Mammary epithelial cell (primary cell): Measurements from ENCODE around the gene PEAK1.

Experiments
- EZH2 ChIP-seq: IDR thresholded peaks from 2 replicates; pipeline ENCODE4 v1.6.1; 2012; ENCODE audit warnings: low read length, inconsistent platforms, borderline replicate concordance
- TF ChIP-seq, protein P1 (sequence below), 2 donors: IDR thresholded peaks in 1 of 2; conservative IDR thresholded peaks in 1 of 2; 2 replicates each; pipeline ENCODE4 v1.5.1; 2011 to 2012; ENCODE audit warnings: inconsistent platforms in 2 of 2, low read length in 2 of 2, mild to moderate bottlenecking in 2 of 2, control low read depth in 1 of 2, low read depth in 1 of 2; ENCODE audit not compliant: insufficient read depth in 1 of 2; ENCODE audit errors: extremely low read depth in 1 of 2

DNA sequence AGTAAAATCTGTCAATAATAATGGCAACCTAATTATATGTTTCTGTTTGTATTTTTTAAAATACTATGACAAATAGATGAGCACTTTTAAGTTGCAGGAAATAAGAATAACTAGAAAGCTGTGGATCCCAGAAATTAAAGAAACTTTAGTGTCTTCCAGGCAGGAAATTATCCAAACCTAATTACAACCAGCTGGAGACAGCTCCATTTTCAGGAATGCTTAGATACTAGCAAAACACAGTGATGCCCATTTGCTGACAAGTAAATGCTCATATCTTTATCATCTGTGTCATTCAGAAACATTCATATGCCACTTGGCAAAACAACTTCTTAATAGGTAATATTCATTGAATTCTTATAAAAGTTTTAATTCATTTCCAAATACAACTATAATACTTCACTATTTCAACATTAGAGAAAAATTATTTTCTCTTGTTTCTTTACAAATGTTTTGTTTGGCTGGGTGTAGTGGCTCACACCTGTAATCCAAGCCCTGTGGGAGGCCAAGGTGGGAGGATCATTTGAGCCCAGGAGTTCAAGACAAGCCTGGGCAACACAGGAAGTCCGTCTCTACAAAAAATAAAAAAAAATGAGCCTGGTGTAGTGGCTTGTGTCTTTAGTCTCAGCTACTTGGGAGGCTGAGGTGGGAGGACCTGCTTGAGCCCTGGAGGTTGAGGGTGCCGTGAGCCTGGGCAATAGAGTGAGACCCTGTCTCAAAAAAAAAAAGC is 179.9 kb downstream of the PEAK1 start:
- TF ChIP-seq, protein P1, sequence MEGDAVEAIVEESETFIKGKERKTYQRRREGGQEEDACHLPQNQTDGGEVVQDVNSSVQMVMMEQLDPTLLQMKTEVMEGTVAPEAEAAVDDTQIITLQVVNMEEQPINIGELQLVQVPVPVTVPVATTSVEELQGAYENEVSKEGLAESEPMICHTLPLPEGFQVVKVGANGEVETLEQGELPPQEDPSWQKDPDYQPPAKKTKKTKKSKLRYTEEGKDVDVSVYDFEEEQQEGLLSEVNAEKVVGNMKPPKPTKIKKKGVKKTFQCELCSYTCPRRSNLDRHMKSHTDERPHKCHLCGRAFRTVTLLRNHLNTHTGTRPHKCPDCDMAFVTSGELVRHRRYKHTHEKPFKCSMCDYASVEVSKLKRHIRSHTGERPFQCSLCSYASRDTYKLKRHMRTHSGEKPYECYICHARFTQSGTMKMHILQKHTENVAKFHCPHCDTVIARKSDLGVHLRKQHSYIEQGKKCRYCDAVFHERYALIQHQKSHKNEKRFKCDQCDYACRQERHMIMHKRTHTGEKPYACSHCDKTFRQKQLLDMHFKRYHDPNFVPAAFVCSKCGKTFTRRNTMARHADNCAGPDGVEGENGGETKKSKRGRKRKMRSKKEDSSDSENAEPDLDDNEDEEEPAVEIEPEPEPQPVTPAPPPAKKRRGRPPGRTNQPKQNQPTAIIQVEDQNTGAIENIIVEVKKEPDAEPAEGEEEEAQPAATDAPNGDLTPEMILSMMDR (conservative IDR thresholded peaks at IDR 0.05 in 1 of 2, IDR thresholded peaks at IDR 0.05 in 1 of 2; ENCODE audit: extremely low read depth in 1 of 2, insufficient read depth in 1 of 2, low read depth in 1 of 2, low read length in 2 of 2) = no peak
- no peak for TF ChIP-seq EZH2
